Fibroblast of skin of abdomen (primary cell): Measurements from ENCODE around the gene B3GAT2.

Source experiments
- DNase-seq: peaks from one replicate; pipeline ENCODE4 v3.0.0-alpha.2; 2013

The B3GAT2 gene

GRCh38 chr6:70894001-70894400 is 62.9 kb downstream of the B3GAT2 start:
- DNase-seq: no peak

DNA sequence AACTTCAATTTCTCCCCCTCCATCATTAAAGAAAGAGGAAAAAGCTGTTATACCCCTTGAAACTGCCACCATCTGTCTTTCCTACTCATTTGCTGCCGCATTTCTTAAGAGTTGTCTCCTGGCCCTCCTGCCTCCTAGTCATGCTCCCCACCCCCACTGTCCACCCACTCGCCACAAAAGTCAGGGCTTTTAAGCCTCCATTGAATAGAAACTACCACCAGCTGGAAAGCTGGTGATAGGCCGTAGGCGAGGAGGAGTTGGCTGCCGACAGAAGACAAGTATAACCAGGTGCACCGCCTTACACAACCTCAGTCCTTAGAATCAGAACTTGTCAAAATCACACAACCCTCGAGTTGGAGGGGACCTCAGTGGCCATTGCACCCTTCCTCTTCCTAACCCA is 67.6 kb downstream of the B3GAT2 start:
- DNase-seq: no peak

DNA sequence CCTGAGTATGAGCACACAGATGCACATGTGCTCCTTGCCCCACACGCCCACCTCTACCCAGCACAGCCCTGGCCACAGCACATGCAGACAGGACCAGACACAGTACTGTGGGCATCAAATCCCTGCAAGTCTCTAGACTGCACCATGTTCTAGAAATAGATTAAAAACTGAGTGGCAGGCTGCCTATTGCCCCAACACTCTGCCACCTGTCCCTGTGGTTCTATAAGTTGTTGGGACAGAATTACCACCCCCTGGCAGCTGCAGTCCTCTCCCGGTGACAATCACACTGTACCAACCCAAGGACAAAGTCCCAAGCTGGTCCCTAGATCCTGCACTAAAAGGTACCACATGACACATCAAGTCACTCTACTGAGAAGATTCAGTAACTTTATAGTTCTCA is 70.2 kb downstream of the B3GAT2 start:
- no peak for DNase-seq

- no peak for DNase-seq
Observed at GRCh38 chr6:70886071-70886470, 70.8 kb downstream of the B3GAT2 start.

GRCh38 chr6:70884074-70884983 is 72.5 kb downstream of the B3GAT2 start:
- DNase-seq: peak; percentile 52

- no peak for DNase-seq
Observed at GRCh38 chr6:70879496-70879895, 77.4 kb downstream of the B3GAT2 start.

DNA sequence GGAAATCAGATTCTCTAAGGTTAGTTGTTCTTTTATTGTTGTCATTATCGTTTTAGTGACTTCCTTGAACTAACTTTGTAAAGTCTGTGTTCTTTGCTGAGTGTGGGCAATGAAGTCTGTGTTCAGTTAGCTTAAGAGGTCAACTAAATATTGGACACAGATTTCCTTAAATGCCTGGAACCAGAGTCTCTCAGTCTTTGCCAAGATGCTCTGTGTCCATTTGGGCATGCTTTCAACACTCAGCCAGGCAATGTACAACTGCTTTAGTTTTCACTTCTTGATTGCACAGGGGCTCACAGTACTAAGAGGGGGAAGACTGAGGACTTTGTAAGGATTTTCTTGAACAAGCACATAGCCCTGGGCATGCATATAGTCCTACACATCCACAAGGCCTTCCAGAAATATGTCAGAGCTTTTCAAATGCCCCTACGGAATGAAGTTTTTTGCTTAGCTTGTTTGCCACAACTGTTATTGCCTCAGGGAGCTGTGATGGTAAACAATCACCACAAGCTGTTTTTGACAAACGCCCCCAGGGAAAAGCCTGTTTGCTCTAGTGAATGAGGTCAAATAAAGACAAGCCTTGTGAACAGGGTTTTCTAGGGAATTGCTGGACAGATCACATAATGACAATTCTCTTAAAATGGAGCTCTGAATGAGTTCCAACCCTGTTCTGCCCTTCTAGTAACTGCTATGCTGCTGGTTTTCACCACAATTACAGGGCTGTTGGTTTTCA is 82.5 kb downstream of the B3GAT2 start:
- no peak for DNase-seq

- no peak for DNase-seq
Observed at GRCh38 chr6:70872469-70872868, 84.4 kb downstream of the B3GAT2 start.

GRCh38 chr6:70864401-70864800 is 92.5 kb downstream of the B3GAT2 start:
- DNase-seq: no peak

GRCh38 chr6:70863343-70863742 is 93.5 kb downstream of the B3GAT2 start:
- no peak for DNase-seq

DNA sequence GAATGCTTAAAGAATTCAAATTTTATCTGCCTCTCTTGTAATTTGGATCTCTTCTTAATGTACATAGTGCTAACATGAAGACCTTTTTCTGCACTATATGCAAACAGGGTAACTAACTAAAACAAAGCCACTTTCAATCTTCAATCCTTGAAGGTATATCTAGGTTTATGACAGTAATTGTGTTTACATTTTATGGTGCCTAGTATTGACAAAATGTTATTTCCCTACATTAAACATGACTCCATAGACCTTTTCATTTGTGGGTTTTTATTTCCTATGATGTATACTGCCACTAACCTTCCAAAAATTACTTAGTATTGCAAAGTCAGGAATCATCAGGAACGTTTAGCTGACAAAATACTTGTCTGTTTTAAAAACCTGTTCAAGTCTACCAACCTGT is 95.9 kb downstream of the B3GAT2 start:
- no peak for DNase-seq

DNA sequence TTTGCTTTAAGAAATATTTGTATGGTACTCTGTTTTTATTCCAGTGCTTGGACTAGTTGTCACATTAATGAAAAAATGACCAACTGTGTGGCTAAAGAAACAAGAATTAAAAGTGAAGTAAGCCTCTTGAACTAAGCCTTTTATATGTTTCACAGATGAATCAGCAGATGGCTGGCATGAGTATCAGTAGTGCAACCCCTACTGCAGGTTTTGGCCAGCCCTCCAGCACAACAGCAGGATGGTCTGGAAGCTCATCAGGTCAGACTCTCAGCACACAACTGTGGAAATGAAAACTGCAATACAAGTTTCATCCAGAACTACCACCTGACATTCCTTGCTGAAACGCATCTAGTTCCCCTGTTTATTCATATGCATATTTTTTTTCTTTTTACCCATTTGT is 96.8 kb downstream of the B3GAT2 start:
- DNase-seq: no peak

DNA sequence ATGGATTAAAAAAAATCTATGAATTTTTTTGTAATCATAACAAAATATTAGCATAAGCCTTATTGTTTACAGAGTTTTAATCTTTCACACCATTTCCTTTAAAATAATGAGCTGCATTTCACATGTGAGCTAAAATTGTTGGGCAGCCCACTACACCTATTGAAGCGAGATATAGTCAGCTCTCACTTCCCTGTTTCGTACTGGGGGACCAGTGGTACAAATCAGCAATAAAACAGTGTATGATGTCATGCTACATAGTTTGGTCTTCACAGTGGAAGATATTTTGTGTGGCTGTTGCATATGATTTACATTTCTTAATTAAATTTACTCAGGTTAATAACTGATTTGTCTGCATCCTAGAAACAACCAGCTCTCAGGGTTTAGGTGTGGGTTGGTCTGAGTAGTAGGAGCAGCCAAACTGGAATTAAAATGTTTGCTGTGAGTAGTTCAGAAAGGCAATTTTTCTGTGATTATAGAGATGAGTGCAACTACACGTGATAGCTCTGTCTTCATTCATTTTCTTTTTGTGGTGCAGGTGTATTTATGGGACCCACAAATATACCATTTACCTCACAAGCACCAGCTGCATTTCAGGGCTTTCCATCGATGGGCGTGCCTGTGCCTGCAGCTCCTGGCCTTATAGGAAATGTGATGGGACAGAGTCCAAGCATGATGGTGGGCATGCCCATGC is 99.3 kb downstream of the B3GAT2 start:
- no peak for DNase-seq

GRCh38 chr6:70852667-70853246 is 104.1 kb downstream of the B3GAT2 start:
- no peak for DNase-seq

GRCh38 chr6:70849348-70850069 is 107.4 kb downstream of the B3GAT2 start:
- peak; percentile 12 for DNase-seq

- DNase-seq: no peak
Observed at GRCh38 chr6:70847106-70848084, 109.5 kb downstream of the B3GAT2 start.

DNA sequence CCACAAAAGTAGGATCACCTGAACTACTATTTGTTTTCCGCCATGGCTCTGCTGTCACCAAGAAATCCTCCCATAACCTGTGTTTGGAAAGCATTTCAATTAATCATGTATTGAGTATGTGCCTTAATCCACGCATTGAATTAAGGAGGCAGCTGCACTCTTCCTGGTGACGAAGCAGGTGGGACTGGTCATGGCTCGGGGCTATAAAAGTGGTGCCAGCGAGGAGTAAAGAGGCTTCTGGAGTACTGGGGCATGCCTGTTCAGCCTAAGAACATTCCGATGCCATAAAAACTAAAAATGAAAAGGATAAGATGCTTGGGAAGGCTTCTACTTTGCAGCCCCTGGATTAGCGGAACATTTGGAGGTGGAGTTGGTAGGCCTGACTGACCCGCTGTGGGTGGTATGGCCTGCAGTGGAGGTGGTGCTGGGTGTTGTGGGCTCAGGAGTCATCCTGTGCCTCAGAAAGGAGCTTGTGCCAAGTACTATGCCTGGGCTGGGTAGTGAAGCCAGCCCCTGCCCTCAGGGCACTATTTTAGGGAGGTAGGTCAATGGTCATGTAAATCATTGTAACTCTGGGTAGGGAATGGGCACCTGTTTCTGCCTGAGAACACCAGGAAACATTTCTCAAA is 110.5 kb downstream of the B3GAT2 start:
- DNase-seq: no peak

DNA sequence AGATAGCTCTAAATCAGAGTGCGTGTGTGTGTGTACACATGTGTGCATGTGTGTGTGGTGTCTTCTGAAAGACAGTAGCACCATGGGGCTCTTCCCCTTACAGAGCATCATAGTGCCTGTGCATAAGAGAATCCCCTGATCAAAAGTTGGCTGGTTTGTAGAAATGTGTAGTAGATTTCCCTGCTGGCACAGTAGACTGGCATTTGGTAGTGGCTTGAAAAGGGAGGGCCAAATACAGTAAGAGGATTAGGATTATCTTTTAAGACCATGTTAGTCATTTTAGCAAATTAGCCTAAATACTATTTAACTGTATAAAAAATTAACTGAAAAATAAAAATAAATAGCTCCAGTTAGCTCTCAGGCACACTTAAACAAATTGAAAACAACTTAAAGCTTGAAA is 112.6 kb downstream of the B3GAT2 start:
- no peak for DNase-seq

GRCh38 chr6:70843328-70843918 is 113.4 kb downstream of the B3GAT2 start:
- DNase-seq: no peak

DNA sequence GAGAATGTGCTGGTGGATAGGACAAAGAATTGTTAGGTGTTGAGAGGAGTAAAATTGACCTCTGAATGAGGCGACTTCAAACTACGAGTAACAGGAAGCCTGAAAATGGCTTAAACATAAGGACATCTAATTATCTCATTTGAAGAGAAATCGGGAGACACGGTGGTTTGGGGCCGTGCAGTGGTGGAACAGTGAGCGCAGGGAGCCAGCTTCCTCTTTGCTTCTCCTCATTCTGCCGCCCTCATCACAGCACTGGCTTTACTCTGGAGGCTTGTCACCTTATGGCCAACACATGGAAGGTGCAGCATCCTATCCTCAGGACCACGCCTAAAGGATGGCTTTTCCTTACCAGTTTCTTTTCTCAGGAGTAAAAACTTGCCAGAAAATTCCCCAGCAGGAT is 114.3 kb downstream of the B3GAT2 start:
- no peak for DNase-seq
